Astrocyte (in vitro differentiated cells and primary cell): ENCODE results near the gene DCST1. TPM values are rescaled to one million over a fixed set of nuclear protein-coding genes. Genes with fewer than 3 reads are reported as not detected.

ENCODE experiments used
- DNase-seq: peaks from one replicate; pipeline ENCODE4 v3.0.0-alpha.2; 2010; ENCODE audit warnings: low read depth
- FAIRE-seq: peaks from 2 replicates; lab custom pipeline; 2011; peaks lifted over from hg19 to GRCh38; lab: Jason Lieb, UNC
- H2AFZ ChIP-seq: 2 replicates; pipeline ENCODE4 v1.6.0; 2012; ENCODE audit warnings: low read depth, low read length, inconsistent platforms
- H3K27ac ChIP-seq: 2 replicates; pipeline ENCODE4 v1.5.1; 2011; ENCODE audit warnings: low read depth, low read length, inconsistent platforms
- H3K27me3 ChIP-seq: 2 replicates; pipeline ENCODE4 v1.6.0; 2011; ENCODE audit warnings: low read length, inconsistent platforms; ENCODE audit not compliant: insufficient read depth
- H3K36me3 ChIP-seq: 2 replicates; pipeline ENCODE4 v1.5.1; 2011; ENCODE audit warnings: low read length, inconsistent platforms; ENCODE audit not compliant: insufficient read depth
- H3K4me1 ChIP-seq: 2 replicates; pipeline ENCODE4 v1.5.1; 2011; ENCODE audit warnings: low read length, inconsistent platforms; ENCODE audit not compliant: insufficient read depth
- H3K4me2 ChIP-seq: 2 replicates; pipeline ENCODE4 v1.6.0; 2012; ENCODE audit warnings: low read length, inconsistent platforms
- H3K4me3 ChIP-seq: 2 replicates; pipeline ENCODE4 v1.5.1; 2011; ENCODE audit warnings: low read depth, mild to moderate bottlenecking, low read length, inconsistent platforms; ENCODE audit not compliant: insufficient read depth
- H3K79me2 ChIP-seq: 2 replicates; pipeline ENCODE4 v1.6.0; 2012; ENCODE audit warnings: mild to moderate bottlenecking, low read length, inconsistent platforms; ENCODE audit not compliant: insufficient read depth
- H3K9ac ChIP-seq: 2 replicates; pipeline ENCODE4 v1.6.0; 2012; ENCODE audit warnings: mild to moderate bottlenecking, low read length, inconsistent platforms
- H3K9me3 ChIP-seq: 2 replicates; pipeline ENCODE4 v1.5.1; 2012; ENCODE audit warnings: low read depth, mild to moderate bottlenecking, low read length, inconsistent platforms; ENCODE audit not compliant: insufficient read depth
- H4K20me1 ChIP-seq: 2 replicates; pipeline ENCODE4 v1.6.0; 2012; ENCODE audit warnings: low read length, inconsistent platforms; ENCODE audit not compliant: insufficient read depth
- H3K27ac Mint-ChIP-seq: one replicate; pipeline ENCODE4 v1.8.0; 2021; ENCODE audit warnings: mild to moderate bottlenecking, mixed read lengths; ENCODE audit not compliant: unreplicated experiment
- H3K27me3 Mint-ChIP-seq: one replicate; pipeline ENCODE4 v1.8.0; 2021; ENCODE audit warnings: low read depth, mixed read lengths; ENCODE audit not compliant: unreplicated experiment
- H3K36me3 Mint-ChIP-seq: one replicate; pipeline ENCODE4 v1.8.0; 2021; ENCODE audit warnings: low read depth, mixed read lengths; ENCODE audit not compliant: unreplicated experiment
- H3K4me1 Mint-ChIP-seq: one replicate; pipeline ENCODE4 v1.8.0; 2021; ENCODE audit warnings: low read depth, mixed read lengths; ENCODE audit not compliant: unreplicated experiment
- H3K4me3 Mint-ChIP-seq: one replicate; pipeline ENCODE4 v1.8.0; 2021; ENCODE audit warnings: mild to moderate bottlenecking, moderate library complexity, mixed read lengths; ENCODE audit not compliant: unreplicated experiment
- H3K9me3 Mint-ChIP-seq: one replicate; pipeline ENCODE4 v1.8.0; 2021; ENCODE audit warnings: mild to moderate bottlenecking, mixed read lengths; ENCODE audit not compliant: unreplicated experiment
- EZH2 ChIP-seq: IDR thresholded peaks from 2 replicates; pipeline ENCODE4 v1.6.1; 2012; ENCODE audit warnings: mild to moderate bottlenecking, low read length, inconsistent platforms; ENCODE audit not compliant: insufficient read depth
- total RNA-seq: library from RNA; stranded (reverse); gene quantifications from 2 replicates; pipeline ENCODE4 v1.2.1, GENCODE V29; 2021
- TF ChIP-seq, protein P1 (sequence below): IDR thresholded peaks from 2 replicates; pipeline ENCODE4 v1.5.1; 2011; ENCODE audit warnings: low read depth, mild to moderate bottlenecking, inconsistent platforms, low read length, moderate library complexity; ENCODE audit not compliant: insufficient read depth

DCST1 gene
- total RNA-seq, 1 donor from 2014 or later = not detected

- TF ChIP-seq, protein P1, sequence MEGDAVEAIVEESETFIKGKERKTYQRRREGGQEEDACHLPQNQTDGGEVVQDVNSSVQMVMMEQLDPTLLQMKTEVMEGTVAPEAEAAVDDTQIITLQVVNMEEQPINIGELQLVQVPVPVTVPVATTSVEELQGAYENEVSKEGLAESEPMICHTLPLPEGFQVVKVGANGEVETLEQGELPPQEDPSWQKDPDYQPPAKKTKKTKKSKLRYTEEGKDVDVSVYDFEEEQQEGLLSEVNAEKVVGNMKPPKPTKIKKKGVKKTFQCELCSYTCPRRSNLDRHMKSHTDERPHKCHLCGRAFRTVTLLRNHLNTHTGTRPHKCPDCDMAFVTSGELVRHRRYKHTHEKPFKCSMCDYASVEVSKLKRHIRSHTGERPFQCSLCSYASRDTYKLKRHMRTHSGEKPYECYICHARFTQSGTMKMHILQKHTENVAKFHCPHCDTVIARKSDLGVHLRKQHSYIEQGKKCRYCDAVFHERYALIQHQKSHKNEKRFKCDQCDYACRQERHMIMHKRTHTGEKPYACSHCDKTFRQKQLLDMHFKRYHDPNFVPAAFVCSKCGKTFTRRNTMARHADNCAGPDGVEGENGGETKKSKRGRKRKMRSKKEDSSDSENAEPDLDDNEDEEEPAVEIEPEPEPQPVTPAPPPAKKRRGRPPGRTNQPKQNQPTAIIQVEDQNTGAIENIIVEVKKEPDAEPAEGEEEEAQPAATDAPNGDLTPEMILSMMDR = no peak
- no peak for TF ChIP-seq EZH2
- Histone ChIP-seq H2AFZ (no peak overlapping the region), H3K9ac (no peak overlapping the region), H3K27ac (no peak overlapping the region), H3K79me2 (no peaks in the 10 kb centered on the region), H3K27me3 (no peaks in the 10 kb centered on the region), H3K36me3 (no peaks in the 10 kb centered on the region), H4K20me1 (peaks cover 33% of the 10 kb centered on the region), H3K4me1 (peaks cover 9% of the 10 kb centered on the region), H3K4me3 (no peak overlapping the region), H3K4me2 (no peak overlapping the region), H3K9me3 (no peaks in the 10 kb centered on the region)
- DNase-seq = no peak
- H3K27ac Mint-ChIP-seq = no peak overlapping the region
- H3K36me3 Mint-ChIP-seq = peaks cover 6% of the 10 kb centered on the region
- no peaks in the 10 kb centered on the region for H3K27me3 Mint-ChIP-seq
- no peaks in the 10 kb centered on the region for H3K9me3 Mint-ChIP-seq
- peaks cover 25% of the 10 kb centered on the region for H3K4me1 Mint-ChIP-seq
- no peak for FAIRE-seq
- no peak overlapping the region for H3K4me3 Mint-ChIP-seq
These were observed 17.3 kb upstream of the DCST1 start for GRCh38 chr1:155016231-155016831.

- Histone ChIP-seq H3K27me3 (no peaks in the 10 kb centered on the region), H2AFZ (peak overlapping the region; percentile 43), H3K4me3 (no peak overlapping the region), H3K27ac (peak overlapping the region; percentile 19), H3K4me1 (peaks cover 9% of the 10 kb centered on the region), H3K9me3 (no peaks in the 10 kb centered on the region), H3K9ac (peak overlapping the region; percentile 46), H3K4me2 (peak overlapping the region; percentile 78), H3K36me3 (no peaks in the 10 kb centered on the region), H4K20me1 (peaks cover 32% of the 10 kb centered on the region), H3K79me2 (no peaks in the 10 kb centered on the region)
- TF ChIP-seq EZH2 = no peak
- TF ChIP-seq, protein P1 = peak; percentile 84
- Mint-ChIP-seq H3K9me3 (no peaks in the 10 kb centered on the region), H3K27me3 (no peaks in the 10 kb centered on the region), H3K4me3 (peak overlapping the region; percentile 45), H3K27ac (peak overlapping the region; percentile 81), H3K36me3 (peaks cover 6% of the 10 kb centered on the region), H3K4me1 (peaks cover 29% of the 10 kb centered on the region)
- FAIRE-seq (no peak), DNase-seq (peak; percentile 77)
These were observed 16.3 kb upstream of the DCST1 start for GRCh38 chr1:155017041-155017945.
